Measurements from ENCODE around the gene WDR83. TPM values are rescaled to one million over a fixed set of nuclear protein-coding genes. Genes with fewer than 3 reads are reported as not detected.

Gene WDR83
- total RNA-seq, 1 donor = 7.3 TPM

DNA sequence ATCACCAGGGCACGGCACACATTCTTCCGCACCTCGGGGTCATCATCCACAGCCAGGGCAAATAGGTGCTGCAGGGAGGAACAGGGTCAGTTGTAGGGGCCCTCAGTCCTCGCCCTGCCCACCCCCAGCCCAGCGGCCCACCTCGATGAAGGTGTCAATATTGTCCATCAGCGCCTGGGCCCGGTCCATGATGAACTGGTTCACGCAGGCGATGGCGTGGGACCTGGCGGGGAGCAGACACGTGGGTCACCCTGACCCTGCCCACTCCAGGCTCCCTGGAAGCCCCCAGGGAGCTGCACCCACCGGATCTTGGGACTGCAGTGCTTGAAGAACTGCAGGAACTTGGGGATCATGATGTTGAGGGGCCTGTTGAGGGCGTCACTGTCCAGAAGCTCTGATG is 48.5 kb downstream of the WDR83 start:
- H3K4me3 ChIP-seq (ENCODE audit: low read depth, low read length) = no peak overlapping the region
- DNase-seq (ENCODE audit: low read depth) = no peak
- TF ChIP-seq CTCF (IDR thresholded peaks at IDR 0.05; ENCODE audit: insufficient read depth, low read depth, low read length) = no peak

DNA sequence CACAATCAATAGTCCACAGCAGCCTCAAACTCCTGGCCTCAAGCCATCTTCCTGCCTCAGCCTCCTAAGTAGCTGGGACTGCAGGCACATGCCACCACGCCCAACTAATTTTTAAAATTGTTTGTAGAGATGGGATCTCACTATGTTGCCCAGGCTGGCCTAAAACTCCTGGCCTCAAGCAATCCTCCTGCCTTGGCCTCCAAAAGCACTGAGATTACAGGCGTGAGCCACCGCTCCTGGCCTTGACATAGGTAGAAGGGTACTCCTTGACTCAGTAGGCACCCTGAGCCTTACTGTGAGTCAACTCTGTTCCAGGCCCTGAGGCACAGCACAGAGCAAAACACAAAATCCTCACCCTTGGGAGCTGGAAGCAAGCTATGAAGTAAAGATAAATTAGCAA is 49.3 kb downstream of the WDR83 start:
- no peak for DNase-seq (ENCODE audit: low read depth)
- H3K4me3 ChIP-seq (ENCODE audit: low read depth, low read length) = no peak overlapping the region
- TF ChIP-seq CTCF (IDR thresholded peaks at IDR 0.05; ENCODE audit: insufficient read depth, low read depth, low read length) = no peak

DNA sequence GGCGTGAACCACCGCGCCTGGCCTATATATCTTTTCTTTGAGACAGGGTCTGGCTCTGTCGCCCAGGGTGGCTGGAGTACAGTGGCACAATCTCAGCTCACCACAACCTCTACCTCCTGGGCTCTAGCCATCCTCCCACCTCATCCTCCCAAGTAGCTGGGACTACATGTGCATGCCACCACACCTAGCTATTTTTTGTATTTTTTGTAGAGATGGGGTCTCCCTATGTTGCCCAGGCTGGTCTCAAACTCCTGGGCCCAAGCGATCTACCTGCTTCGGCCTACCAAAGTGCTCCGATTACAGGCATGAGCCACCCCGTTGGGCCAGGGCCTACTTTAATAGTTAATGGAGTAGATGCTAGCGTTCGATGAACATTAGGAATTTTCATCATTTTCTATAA is 53.7 kb downstream of the WDR83 start:
- peak overlapping the region; percentile 76 for H3K4me3 ChIP-seq (ENCODE audit: low read depth, low read length)
- DNase-seq (ENCODE audit: low read depth) = no peak
- no peak for TF ChIP-seq CTCF (IDR thresholded peaks at IDR 0.05; ENCODE audit: insufficient read depth, low read depth, low read length)

- no peak for TF ChIP-seq CTCF (IDR thresholded peaks at IDR 0.05; ENCODE audit: insufficient read depth, low read depth, low read length)
- H3K4me3 ChIP-seq (ENCODE audit: low read depth, low read length) = peak overlapping the region; percentile 76
- DNase-seq (ENCODE audit: low read depth) = peak; percentile 28
Measured at GRCh38 chr19:12720851-12721655, 54.4 kb downstream of the WDR83 start.

GRCh38 chr19:12721656-12722565 is 55.3 kb downstream of the WDR83 start:
- peak; percentile 84 for DNase-seq (ENCODE audit: low read depth)
- H3K4me3 ChIP-seq (ENCODE audit: low read depth, low read length) = peak overlapping the region; percentile 76
- no peak for TF ChIP-seq CTCF (IDR thresholded peaks at IDR 0.05; ENCODE audit: insufficient read depth, low read depth, low read length)

DNA sequence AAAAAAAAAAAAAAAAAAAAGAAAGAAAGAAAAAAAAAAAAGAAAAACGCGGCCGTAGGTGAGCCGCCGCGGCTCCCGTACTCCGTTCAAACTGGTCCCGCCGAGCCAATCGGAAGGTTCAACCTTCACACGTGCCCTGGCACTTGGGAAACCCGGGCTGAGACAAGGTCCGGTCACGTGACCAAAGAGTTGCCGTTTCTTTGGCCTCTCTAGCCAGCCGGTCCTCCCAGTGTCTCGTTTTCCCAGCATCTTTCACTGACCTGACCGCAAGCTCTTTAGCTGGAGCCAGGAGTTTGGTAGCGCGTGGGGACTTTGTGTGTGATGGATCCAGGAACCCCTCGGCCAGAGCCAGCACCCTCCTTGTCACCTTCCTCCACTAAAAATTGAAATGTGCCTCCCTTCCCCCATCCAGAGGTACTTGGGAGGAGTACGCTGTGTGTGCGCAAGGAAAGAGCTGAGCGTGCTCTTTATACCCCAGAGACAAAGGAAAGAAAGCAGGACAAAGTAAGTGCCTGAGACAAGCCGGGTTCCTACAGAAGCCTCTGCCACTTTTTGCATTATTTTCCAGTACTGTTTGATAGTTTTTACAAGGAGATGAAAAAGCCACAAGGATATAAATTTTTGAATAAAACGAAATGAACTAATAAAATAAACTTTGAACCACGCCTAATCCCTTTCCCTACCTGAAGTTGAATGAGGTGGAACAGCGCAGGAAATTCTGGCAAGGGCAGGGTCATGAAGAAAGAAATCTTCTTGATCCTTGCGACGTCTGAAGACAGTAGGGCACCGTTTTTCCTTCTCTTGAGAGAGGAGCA is 56.2 kb downstream of the WDR83 start:
- H3K4me3 ChIP-seq (ENCODE audit: low read depth, low read length) = peak overlapping the region; percentile 76
- no peak for TF ChIP-seq CTCF (IDR thresholded peaks at IDR 0.05; ENCODE audit: insufficient read depth, low read depth, low read length)
- peak; percentile 99 for DNase-seq (ENCODE audit: low read depth)

Measured in fibroblast of villous mesenchyme (primary cell).